Fibroblast of pulmonary artery (primary cell): ENCODE results near the gene TEX38.

Experiments
- DNase-seq: peaks from one replicate; pipeline ENCODE4 v3.0.0-alpha.2; 2010; ENCODE audit warnings: low read depth
- H3K4me3 ChIP-seq: replicated peaks from 2 replicates; pipeline ENCODE4 v1.5.1; 2011; ENCODE audit warnings: low read depth, mild to moderate bottlenecking, control low read depth, low read length, moderate library complexity
- CTCF ChIP-seq: IDR thresholded peaks from 2 replicates; pipeline ENCODE4 v1.5.1; 2011; ENCODE audit warnings: mild to moderate bottlenecking, control low read depth, low read length, inconsistent platforms; ENCODE audit errors: missing control alignments

Gene TEX38

GRCh38 chr1:46667782-46668760 lies 3.6 kb upstream of the TEX38 start, which contains the start of gene ATPAF1:
Gene ATPAF1, minus strand, starts transcription at chr1:46668364. Its CDS starts 42 bp downstream, at chr1:46668322.
- DNase-seq = peak; percentile 76
- TF ChIP-seq CTCF = no peak
- peak within 1 kb of the TSS; percentile 72 for H3K4me3 ChIP-seq

- no peak for TF ChIP-seq CTCF
- no peak for DNase-seq
These were observed 1.5 kb upstream of the TEX38 start for GRCh38 chr1:46670134-46670533.

GRCh38 chr1:46672696-46673095 lies 1.0 kb downstream of the TEX38 start:
- DNase-seq = no peak
- no peak overlapping the region for H3K4me3 ChIP-seq
- TF ChIP-seq CTCF = no peak

More at GRCh38 chr1:46670134-46670533, 1.5 kb upstream of the TEX38 start:
- no peak overlapping the region for H3K4me3 ChIP-seq

- TF ChIP-seq CTCF = no peak
- H3K4me3 ChIP-seq = no peak overlapping the region
- DNase-seq = peak; percentile 47
These were observed 2.1 kb downstream of the TEX38 start for GRCh38 chr1:46673749-46674182.

- DNase-seq = no peak
- no peak for TF ChIP-seq CTCF
- no peak overlapping the region for H3K4me3 ChIP-seq
These were observed 4.1 kb downstream of the TEX38 start for GRCh38 chr1:46675549-46676314.

- no peak for TF ChIP-seq CTCF
- no peak for DNase-seq
- H3K4me3 ChIP-seq = no peak overlapping the region
These were observed 4.9 kb downstream of the TEX38 start for GRCh38 chr1:46676531-46676930.
